ENCODE measurements around the gene NPDC1.

DNA sequence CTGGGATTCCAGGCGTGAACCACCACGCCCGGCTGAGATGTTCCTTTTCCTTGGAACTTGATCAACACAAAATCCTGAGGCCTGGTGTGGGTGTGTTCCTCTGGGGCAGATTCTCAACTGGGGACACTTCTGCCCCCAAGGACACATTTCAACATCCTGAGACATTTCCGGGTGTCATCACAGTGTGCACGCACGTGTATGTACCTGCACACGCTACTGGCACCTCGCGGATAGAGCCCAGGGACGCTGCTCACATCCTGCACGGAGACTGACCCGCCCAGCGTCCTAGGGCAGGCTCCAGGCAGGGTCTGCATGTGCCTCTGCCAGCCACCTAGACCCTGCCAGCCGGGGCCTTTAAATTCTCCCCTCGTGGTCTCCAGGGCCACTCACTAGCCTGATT is 16.4 kb upstream of the NPDC1 start:
- TF ChIP-seq RAD21 (conservative IDR thresholded peaks at IDR 0.05 in 1 of 2, IDR thresholded peaks at IDR 0.05 in 1 of 2) (no peak), NR3C1 (IDR thresholded peaks at IDR 0.05) (no peak), RARB (CRISPR knock-in tag; IDR thresholded peaks at IDR 0.05) (no peak), JUN (IDR thresholded peaks at IDR 0.05) (no peak), KDM1A (IDR thresholded peaks at IDR 0.05; ENCODE audit: low read depth) (no peak)
- TF ChIP-seq, protein P1, sequence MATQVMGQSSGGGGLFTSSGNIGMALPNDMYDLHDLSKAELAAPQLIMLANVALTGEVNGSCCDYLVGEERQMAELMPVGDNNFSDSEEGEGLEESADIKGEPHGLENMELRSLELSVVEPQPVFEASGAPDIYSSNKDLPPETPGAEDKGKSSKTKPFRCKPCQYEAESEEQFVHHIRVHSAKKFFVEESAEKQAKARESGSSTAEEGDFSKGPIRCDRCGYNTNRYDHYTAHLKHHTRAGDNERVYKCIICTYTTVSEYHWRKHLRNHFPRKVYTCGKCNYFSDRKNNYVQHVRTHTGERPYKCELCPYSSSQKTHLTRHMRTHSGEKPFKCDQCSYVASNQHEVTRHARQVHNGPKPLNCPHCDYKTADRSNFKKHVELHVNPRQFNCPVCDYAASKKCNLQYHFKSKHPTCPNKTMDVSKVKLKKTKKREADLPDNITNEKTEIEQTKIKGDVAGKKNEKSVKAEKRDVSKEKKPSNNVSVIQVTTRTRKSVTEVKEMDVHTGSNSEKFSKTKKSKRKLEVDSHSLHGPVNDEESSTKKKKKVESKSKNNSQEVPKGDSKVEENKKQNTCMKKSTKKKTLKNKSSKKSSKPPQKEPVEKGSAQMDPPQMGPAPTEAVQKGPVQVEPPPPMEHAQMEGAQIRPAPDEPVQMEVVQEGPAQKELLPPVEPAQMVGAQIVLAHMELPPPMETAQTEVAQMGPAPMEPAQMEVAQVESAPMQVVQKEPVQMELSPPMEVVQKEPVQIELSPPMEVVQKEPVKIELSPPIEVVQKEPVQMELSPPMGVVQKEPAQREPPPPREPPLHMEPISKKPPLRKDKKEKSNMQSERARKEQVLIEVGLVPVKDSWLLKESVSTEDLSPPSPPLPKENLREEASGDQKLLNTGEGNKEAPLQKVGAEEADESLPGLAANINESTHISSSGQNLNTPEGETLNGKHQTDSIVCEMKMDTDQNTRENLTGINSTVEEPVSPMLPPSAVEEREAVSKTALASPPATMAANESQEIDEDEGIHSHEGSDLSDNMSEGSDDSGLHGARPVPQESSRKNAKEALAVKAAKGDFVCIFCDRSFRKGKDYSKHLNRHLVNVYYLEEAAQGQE (IDR thresholded peaks at IDR 0.05): no peak
